Right ventricle myocardium superior (tissue), 1 donor: Measurements from ENCODE around the gene SLC5A5. TPM values are rescaled to one million over a fixed set of nuclear protein-coding genes. Genes with fewer than 3 reads are reported as not detected.

Experiments
- ATAC-seq: fragments of 200-7000 bp; cut with Tn5 transposase; one replicate; pipeline ENCODE4 v1.9.1; 2020; ENCODE audit warnings: mild to moderate bottlenecking; ENCODE audit not compliant: poor library complexity
- DNase-seq: peaks from one replicate; pipeline ENCODE4 v3.0.0-alpha.2; 2020
- intact Hi-C: fragments of 100-400 bp; cut with DNase I; formaldehyde crosslinking; loops from one replicate; pipeline ENCODE4 v1.11.2; 2022
- total RNA-seq: library from RNA; stranded (reverse); fragmentation: NEBNext Ultra II Directional; extraction: Animal tissue kit (Norgen Biotek cat#: 25700); gene quantifications from one replicate; pipeline ENCODE4 v1.2.1, GENCODE V29; 2021
- donor health status: DM: no; HTN: yes; CAD: no; lungs with severe emphysema.

Gene SLC5A5
- total RNA-seq, 1 donor from 2014 or later, result not detected

DNA sequence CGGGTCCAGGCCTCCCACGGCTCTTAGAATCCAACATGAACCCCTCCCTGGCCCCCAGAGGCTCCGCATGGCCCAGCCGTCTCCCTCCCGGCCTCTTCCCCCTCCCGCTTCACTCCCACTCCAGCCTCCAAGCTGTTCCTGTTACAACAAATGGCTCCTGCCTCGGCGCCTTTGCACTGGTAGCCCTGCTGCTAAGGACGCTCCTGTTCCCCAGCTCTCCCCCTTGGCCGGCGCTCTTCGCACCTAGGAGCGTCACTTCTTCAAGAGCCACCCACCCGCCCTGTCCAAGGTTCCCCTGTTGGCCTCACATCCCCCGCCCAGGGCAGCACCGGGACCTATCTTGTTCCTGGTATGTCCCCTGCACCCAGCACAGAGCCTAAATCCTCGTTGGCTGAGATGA is 70.4 kb downstream of the SLC5A5 start:
- ATAC-seq, result no peak
- no peak for DNase-seq
- intact Hi-C loops, result loop anchor here (10.0 kb wide), 1 partner anchor 113 kb away; no protein-coding TSS in a partner anchor

- DNase-seq (no peak), ATAC-seq (no peak)
- intact Hi-C loops, result loop anchor here (10.0 kb wide), 1 partner anchor 112 kb away; no protein-coding TSS in a partner anchor
Observed at GRCh38 chr19:17942582-17943273, 71.0 kb downstream of the SLC5A5 start.

GRCh38 chr19:17943274-17944221 is 71.8 kb downstream of the SLC5A5 start:
- ATAC-seq (no peak), DNase-seq (no peak)
- intact Hi-C loops, result loop anchor here (10.0 kb wide), 1 partner anchor 111 kb away; no protein-coding TSS in a partner anchor

DNA sequence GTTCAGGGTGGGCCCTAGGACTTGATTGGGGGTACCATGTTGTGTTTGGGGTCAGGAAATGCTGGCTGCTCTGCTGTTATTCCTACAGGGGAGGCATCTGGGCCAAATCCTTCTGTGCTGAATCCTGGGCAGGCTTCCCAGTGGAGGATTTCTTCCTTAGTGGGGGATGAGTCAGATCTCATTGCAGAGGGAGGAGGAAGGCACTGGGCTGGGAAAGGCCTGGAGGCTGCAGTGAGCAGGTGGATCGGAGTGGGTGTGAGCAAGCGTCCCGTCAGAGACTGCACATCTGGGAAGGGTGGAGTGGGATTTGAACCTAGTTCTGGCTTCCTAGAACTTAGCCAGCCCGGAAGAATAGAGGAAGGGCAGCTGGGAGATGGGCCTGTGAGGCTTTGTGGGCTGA is 72.6 kb downstream of the SLC5A5 start:
- ATAC-seq (no peak), DNase-seq (no peak)
- intact Hi-C loops, result loop anchor here (10.0 kb wide), 1 partner anchor 110 kb away; no protein-coding TSS in a partner anchor

Other genes with a start within 250 kb of the SLC5A5 start
- 0.05 TPM for gene UNC13A, start 183.6 kb upstream of the SLC5A5 start, total RNA-seq
- 25.1 TPM for gene MAP1S, start 152.5 kb upstream of the SLC5A5 start, total RNA-seq
- 0.75 TPM for gene FCHO1, start 120.5 kb upstream of the SLC5A5 start, total RNA-seq
- gene B3GNT3, start 76.8 kb upstream of the SLC5A5 start, total RNA-seq, result not detected
- not detected for gene INSL3, start 50.4 kb upstream of the SLC5A5 start, total RNA-seq
- 1.5 TPM for gene JAK3, start 24.0 kb upstream of the SLC5A5 start, total RNA-seq
- gene RPL18A, start 12.0 kb upstream of the SLC5A5 start, total RNA-seq, result 723 TPM
- 84.4 TPM for gene CCDC124, start 61.1 kb downstream of the SLC5A5 start, total RNA-seq
- gene KCNN1, start 95.2 kb downstream of the SLC5A5 start, total RNA-seq, result not detected
- gene ARRDC2, start 136.2 kb downstream of the SLC5A5 start, total RNA-seq, result 19.1 TPM
- gene IL12RB1, start 215.0 kb downstream of the SLC5A5 start, total RNA-seq, result 0.75 TPM
- 4.9 TPM for gene MAST3, start 225.8 kb downstream of the SLC5A5 start, total RNA-seq